Measurements from ENCODE around the gene MYORG. TPM values are rescaled to one million over a fixed set of nuclear protein-coding genes. Genes with fewer than 3 reads are reported as not detected.

The MYORG gene
- total RNA-seq, 3 donors from 2014 or later (not counting 1 experiment from before 2014, with no cell fraction given), result 0.58 to 0.93 (median 0.92) TPM

GRCh38 chr9:34399729-34400128 is 23.0 kb upstream of the MYORG start:
- Histone ChIP-seq H3K27ac (ENCODE audit: low read length) (no peak overlapping the region), H3K27me3 (ENCODE audit: control insufficient read depth, insufficient read depth, low read length) (no peaks in the 10 kb centered on the region), H3K9me3 (ENCODE audit: control insufficient read depth, insufficient read depth, low read length) (no peaks in the 10 kb centered on the region), H3K4me1 (ENCODE audit: control insufficient read depth, insufficient read depth, low read length) (no peaks in the 10 kb centered on the region), H3K36me3 (ENCODE audit: control insufficient read depth, insufficient read depth, low read length) (peaks cover 20% of the 10 kb centered on the region), H3K4me3 (ENCODE audit: low read length) (no peak overlapping the region)
- Mint-ChIP-seq H3K9me3 (no peaks in the 10 kb centered on the region), H3K36me3 (no peaks in the 10 kb centered on the region), H3K27ac (no peak overlapping the region), H3K27me3 (ENCODE audit: low read depth in 2 of 2) (no peaks in the 10 kb centered on the region), H3K4me1 (no peaks in the 10 kb centered on the region), H3K4me3 (no peak overlapping the region)
- no peak for ATAC-seq
- intact Hi-C loops (cut with micrococcal nuclease), result no loop called here
- TF ChIP-seq CTCF (IDR thresholded peaks at IDR 0.05), result no peak
- WGBS (ENCODE audit: insufficient coverage), result 92% methylated on average over 4 of the region's 4 CpGs
- no peak for DNase-seq

GRCh38 chr9:34398875-34399274 is 22.2 kb upstream of the MYORG start:
- no peaks in the 10 kb centered on the region for H3K27me3 Mint-ChIP-seq (ENCODE audit: low read depth in 2 of 2)
- H3K9me3 Mint-ChIP-seq, result no peaks in the 10 kb centered on the region
- no peak overlapping the region for H3K27ac Mint-ChIP-seq
- no CpG with 5 or more reads among the region's 1 CpG for WGBS (ENCODE audit: insufficient coverage)
- ATAC-seq, result no peak
- Histone ChIP-seq H3K4me1 (ENCODE audit: control insufficient read depth, insufficient read depth, low read length) (no peaks in the 10 kb centered on the region), H3K27me3 (ENCODE audit: control insufficient read depth, insufficient read depth, low read length) (no peaks in the 10 kb centered on the region), H3K4me3 (ENCODE audit: low read length) (no peak overlapping the region), H3K27ac (ENCODE audit: low read length) (no peak overlapping the region), H3K36me3 (ENCODE audit: control insufficient read depth, insufficient read depth, low read length) (peaks cover 20% of the 10 kb centered on the region), H3K9me3 (ENCODE audit: control insufficient read depth, insufficient read depth, low read length) (no peaks in the 10 kb centered on the region)
- no peaks in the 10 kb centered on the region for H3K36me3 Mint-ChIP-seq
- no peak for DNase-seq
- TF ChIP-seq CTCF (IDR thresholded peaks at IDR 0.05), result no peak
- H3K4me1 Mint-ChIP-seq, result no peaks in the 10 kb centered on the region
- intact Hi-C loops (cut with micrococcal nuclease), result no loop called here
- H3K4me3 Mint-ChIP-seq, result no peak overlapping the region

GRCh38 chr9:34396276-34397214 is 19.8 kb upstream of the MYORG start:
- no peaks in the 10 kb centered on the region for H3K36me3 Mint-ChIP-seq
- Histone ChIP-seq H3K9me3 (ENCODE audit: control insufficient read depth, insufficient read depth, low read length) (no peaks in the 10 kb centered on the region), H3K36me3 (ENCODE audit: control insufficient read depth, insufficient read depth, low read length) (peaks cover 11% of the 10 kb centered on the region), H3K27me3 (ENCODE audit: control insufficient read depth, insufficient read depth, low read length) (no peaks in the 10 kb centered on the region), H3K4me3 (ENCODE audit: low read length) (no peak overlapping the region), H3K4me1 (ENCODE audit: control insufficient read depth, insufficient read depth, low read length) (no peaks in the 10 kb centered on the region), H3K27ac (ENCODE audit: low read length) (no peak overlapping the region)
- no peak overlapping the region for H3K27ac Mint-ChIP-seq
- no peak overlapping the region for H3K4me3 Mint-ChIP-seq
- H3K27me3 Mint-ChIP-seq (ENCODE audit: low read depth in 2 of 2), result peaks cover 0 to 1% of the 10 kb centered on the region in 2 donors
- WGBS (ENCODE audit: insufficient coverage), result 72% methylated on average over 6 of the region's 7 CpGs
- ATAC-seq (no peak), DNase-seq (no peak)
- no peaks in the 10 kb centered on the region for H3K9me3 Mint-ChIP-seq
- no peaks in the 10 kb centered on the region for H3K4me1 Mint-ChIP-seq
- TF ChIP-seq CTCF (IDR thresholded peaks at IDR 0.05), result no peak
- intact Hi-C loops (cut with micrococcal nuclease), result no loop called here
